IMR-90 (cell line): ENCODE results near the gene VAT1L. TPM values are rescaled to one million over a fixed set of nuclear protein-coding genes. Genes with fewer than 3 reads are reported as not detected.

ENCODE experiments used
- ATAC-seq: fragments of 200-7000 bp; cut with Tn5 transposase; 2 replicates; pipeline ENCODE4 v1.9.1; 2020; ENCODE audit warnings: low read depth, mild to moderate bottlenecking, moderate library complexity
- BruUV-seq: library from RNA; stranded (reverse); fragments of 400-500 nt; replicated peaks from 2 replicates; lab custom pipeline; 2021; lab: Mats Ljungman, UMichigan
- CTCF ChIA-PET: fragments of 300-600 bp; formaldehyde crosslinking; extraction: SDS; loops from one replicate; lab custom pipeline; 2021; ENCODE audit warnings: antibody characterized with exemption; lab: Yijun Ruan, JAX
- POLR2A ChIA-PET: fragments of 300-600 bp; sonication (Branson Sonifier 250); formaldehyde crosslinking; loops from one replicate; lab custom pipeline; 2022; ENCODE audit warnings: antibody characterized with exemption; ENCODE audit not compliant: unreplicated experiment; lab: Charles Lee
- DNase-seq: peaks from one replicate; pipeline ENCODE4 v3.0.0; 2013
- H2AFZ ChIP-seq: replicated peaks from 2 replicates; pipeline ENCODE3; 2013; ENCODE audit warnings: low read length, mild to moderate bottlenecking; ENCODE audit not compliant: poor library complexity
- H2AK5ac ChIP-seq: 2 replicates; pipeline ENCODE4 v1.6.1; 2013; ENCODE audit warnings: low read depth, low read length, inconsistent platforms
- H2AK9ac ChIP-seq: replicated peaks from 2 replicates; pipeline ENCODE3; 2013; ENCODE audit warnings: mild to moderate bottlenecking, low read depth, low read length, moderate library complexity; ENCODE audit not compliant: poor library complexity
- H2BK120ac ChIP-seq: 2 replicates; pipeline ENCODE4 v1.6.1; 2013; ENCODE audit warnings: low read depth, low read length, inconsistent platforms
- H2BK15ac ChIP-seq: 3 replicates; pipeline ENCODE4 v1.6.1; 2013; ENCODE audit warnings: low read depth, low read length, inconsistent platforms
- H2BK20ac ChIP-seq: 2 replicates; pipeline ENCODE4 v1.6.1; 2013; ENCODE audit warnings: low read depth, mild to moderate bottlenecking, inconsistent platforms, low read length, moderate library complexity
- H2BK5ac ChIP-seq: 2 replicates; pipeline ENCODE4 v1.6.1; 2013; ENCODE audit warnings: mild to moderate bottlenecking, low read depth, low read length, inconsistent platforms; ENCODE audit not compliant: poor library complexity, severe bottlenecking
- H3K14ac ChIP-seq: replicated peaks from 2 replicates; pipeline ENCODE4 v1.6.1; 2013; ENCODE audit warnings: low read depth, low read length, inconsistent platforms
- H3K18ac ChIP-seq: 2 replicates; pipeline ENCODE4 v1.6.1; 2013; ENCODE audit warnings: low read depth, low read length, control low read depth
- H3K23ac ChIP-seq: 2 replicates; pipeline ENCODE4 v1.6.1; 2013; ENCODE audit warnings: low read depth, low read length, inconsistent platforms
- H3K27ac ChIP-seq: 2 replicates; pipeline ENCODE4 v1.5.1; 2013; ENCODE audit warnings: mild to moderate bottlenecking, control low read depth, low read length; ENCODE audit not compliant: insufficient read depth
- H3K27me3 ChIP-seq: 2 replicates; pipeline ENCODE4 v1.6.1; 2013; ENCODE audit warnings: low read length; ENCODE audit not compliant: control insufficient read depth, insufficient read depth
- H3K36me3 ChIP-seq: 2 replicates; pipeline ENCODE4 v1.6.1; 2013; ENCODE audit warnings: low read length, mixed read lengths; ENCODE audit not compliant: control insufficient read depth, insufficient read depth
- H3K4ac ChIP-seq: 2 replicates; pipeline ENCODE4 v1.6.1; 2013; ENCODE audit warnings: low read depth, low read length, inconsistent platforms
- H3K4me1 ChIP-seq: 2 replicates; pipeline ENCODE4 v1.6.1; 2013; ENCODE audit warnings: low read length, mixed read lengths; ENCODE audit not compliant: control insufficient read depth, insufficient read depth
- H3K4me2 ChIP-seq: 2 replicates; pipeline ENCODE4 v1.6.1; 2013; ENCODE audit warnings: low read depth, mild to moderate bottlenecking, control low read depth, low read length, moderate library complexity
- H3K4me3 ChIP-seq: 2 replicates; pipeline ENCODE4 v1.5.1; 2013; ENCODE audit warnings: low read depth, mild to moderate bottlenecking, control low read depth, low read length, moderate library complexity; ENCODE audit not compliant: insufficient read depth
- H3K56ac ChIP-seq: 2 replicates; pipeline ENCODE4 v1.6.1; 2013; ENCODE audit warnings: low read length, inconsistent platforms; ENCODE audit not compliant: insufficient read depth; ENCODE audit errors: extremely low read depth
- H3K79me1 ChIP-seq, 2 experiments: 2 replicates each; pipeline ENCODE4 v1.6.1; 2013; ENCODE audit warnings: low read length in 2 of 2, inconsistent platforms in 1 of 2, low read depth in 1 of 2
- H3K9ac ChIP-seq: 2 replicates; pipeline ENCODE4 v1.6.1; 2013; ENCODE audit warnings: low read depth, low read length, control low read depth
- H3K9me1 ChIP-seq: 2 replicates; pipeline ENCODE4 v1.6.1; 2013; ENCODE audit warnings: low read length, inconsistent platforms; ENCODE audit not compliant: insufficient read depth
- H3K9me3 ChIP-seq: 2 replicates; pipeline ENCODE4 v1.6.1; 2013; ENCODE audit warnings: low read length; ENCODE audit not compliant: control insufficient read depth, insufficient read depth
- H4K20me1 ChIP-seq: 2 replicates; pipeline ENCODE4 v1.6.1; 2013; ENCODE audit warnings: low read length, inconsistent platforms; ENCODE audit not compliant: insufficient read depth
- H4K5ac ChIP-seq: 2 replicates; pipeline ENCODE4 v1.6.1; 2013; ENCODE audit warnings: mild to moderate bottlenecking, low read depth, low read length, control low read depth
- H4K8ac ChIP-seq, 2 experiments: 2 replicates each; pipeline ENCODE4 v1.6.1; 2013; ENCODE audit warnings: low read depth in 2 of 2, low read length in 2 of 2, control low read depth in 1 of 2, inconsistent platforms in 1 of 2
- H4K91ac ChIP-seq: 2 replicates; pipeline ENCODE4 v1.6.1; 2013; ENCODE audit warnings: low read depth, low read length, inconsistent platforms; ENCODE audit not compliant: insufficient read depth
- BHLHE40 ChIP-seq: fragments of 150-350 bp; IDR thresholded peaks from 2 replicates; pipeline ENCODE4 v1.6.1; 2016; ENCODE audit warnings: mild to moderate bottlenecking, low read depth, low read length
- CEBPB ChIP-seq: IDR thresholded peaks from 2 replicates; pipeline ENCODE4 v1.6.1; 2012; ENCODE audit warnings: low read depth, low read length, improper control_type of control experiment
- CTCF ChIP-seq: conservative IDR thresholded peaks from 2 replicates; pipeline ENCODE4 v1.5.1; 2012; ENCODE audit warnings: mild to moderate bottlenecking, low read depth, low read length, improper control_type of control experiment
- ELK1 ChIP-seq: fragments of 150-350 bp; IDR thresholded peaks from 2 replicates; pipeline ENCODE4 v1.6.1; 2016; ENCODE audit warnings: low read depth, mild to moderate bottlenecking, low read length, moderate library complexity, borderline replicate concordance
- FOS ChIP-seq: fragments of 150-350 bp; IDR thresholded peaks from 2 replicates; pipeline ENCODE4 v1.6.1; 2016; ENCODE audit warnings: low read depth, low read length
- MAFK ChIP-seq: IDR thresholded peaks from 2 replicates; pipeline ENCODE4 v1.6.1; 2012; ENCODE audit warnings: low read depth, low read length, improper control_type of control experiment
- MAZ ChIP-seq: IDR thresholded peaks from 2 replicates; pipeline ENCODE4 v1.6.1; 2012; ENCODE audit warnings: low read depth, mild to moderate bottlenecking, low read length, improper control_type of control experiment, moderate library complexity, borderline replicate concordance
- NFE2L2 ChIP-seq: fragments of 150-350 bp; IDR thresholded peaks from 2 replicates; pipeline ENCODE4 v1.6.1; 2016; ENCODE audit warnings: low read depth, mild to moderate bottlenecking, low read length
- POLR2A ChIP-seq: IDR thresholded peaks from 2 replicates; pipeline ENCODE4 v1.6.1; 2012; ENCODE audit warnings: mild to moderate bottlenecking, low read depth, low read length
- RCOR1 ChIP-seq: IDR thresholded peaks from 2 replicates; pipeline ENCODE4 v1.6.1; 2012; ENCODE audit warnings: mild to moderate bottlenecking, low read length, improper control_type of control experiment; ENCODE audit not compliant: insufficient replicate concordance
- RFX5 ChIP-seq: IDR thresholded peaks from 2 replicates; pipeline ENCODE4 v1.8.0; 2012; ENCODE audit warnings: low read depth, mild to moderate bottlenecking, low read length, moderate library complexity
- SMC3 ChIP-seq: fragments of 150-350 bp; IDR thresholded peaks from 2 replicates; pipeline ENCODE4 v1.6.1; 2016; ENCODE audit warnings: low read depth, mild to moderate bottlenecking, antibody characterized with exemption, low read length, moderate library complexity
- USF2 ChIP-seq: fragments of 150-350 bp; IDR thresholded peaks from 2 replicates; pipeline ENCODE4 v1.6.1; 2017; ENCODE audit warnings: mild to moderate bottlenecking, antibody characterized with exemption, low read length, low read depth
- WGBS, 2 experiments: methylation state at CpG; one replicate each; pipeline versions ENCODE4 v1.1.5 to v1.1.7; 2013; ENCODE audit warnings: missing lambda C conversion rate in 2 of 2; ENCODE audit not compliant: insufficient read length in 1 of 2; ENCODE audit errors: extremely low coverage in 2 of 2; 5-methylcytosine and 5-hydroxymethylcytosine counted together
- dilution Hi-C: fragments of 300-500 bp; cut with HindIII; formaldehyde crosslinking; loops from one replicate; pipeline ENCODE4 v1.14.3; 2018; ENCODE audit warnings: low sequenced_read_pairs; ENCODE audit not compliant: unreplicated experiment
- in situ Hi-C: fragments of 300-500 bp; cut with MboI; formaldehyde crosslinking; loops from 3 replicates; pipeline ENCODE4 v1.14.3; 2019; ENCODE audit warnings: low sequenced_read_pairs, inconsistent platforms, mixed read lengths
- intact Hi-C: fragments of 100-400 bp; cut with micrococcal nuclease; formaldehyde crosslinking; loops from 2 replicates; pipeline ENCODE4 v1.10.0; 2022
- polyA plus RNA-seq, 3 experiments: library from polyadenylated mRNA; depleted of rRNA; stranded (reverse); fragments of >200 nt; gene quantifications; 2 replicates each; pipeline ENCODE4 v1.2.3, GENCODE V29; 2012; ENCODE audit warnings: low replicate concordance in 1 of 3
- total RNA-seq: library from RNA; depleted of rRNA; stranded (reverse); fragments of >200 nt; gene quantifications from 2 replicates; pipeline ENCODE4 v1.2.3, GENCODE V29; 2012

VAT1L gene
- total and polyA plus RNA-seq, 2 of the 4 experiments (the other 2 are of a cell fraction), result 15.4 to 18.5 TPM

GRCh38 chr16:77919761-77920415, 131.5 kb downstream of the VAT1L start:
- Histone ChIP-seq H3K79me1 (no peaks in the 10 kb centered on the region), H4K91ac (peak overlapping the region; percentile 32; the same call in 1 of the 2 replicates), H3K4me1 (peaks cover 16% of the 10 kb centered on the region), H2BK20ac (peak overlapping the region; percentile 8; the same call in 1 of the 2 replicates), H3K18ac (no peak overlapping the region; the same call in 1 of the 2 replicates), H3K27ac (no peak overlapping the region), H3K36me3 (no peaks in the 10 kb centered on the region), H4K20me1 (no peaks in the 10 kb centered on the region), H2AK9ac (peak overlapping the region; percentile 18), H2AK5ac (0 out of 2 replicates have a peak overlapping the region, but pooled peaks have one; percentile 11), H3K23ac (0 out of 2 replicates have a peak overlapping the region, but pooled peaks have one; percentile 24), H3K9ac (no peak overlapping the region), H4K8ac (peak overlapping the region in 1 of 2 experiments; percentile 3; a peak in 1 of 4 replicates), H3K56ac (no peak overlapping the region), H3K27me3 (no peaks in the 10 kb centered on the region), H3K9me1 (peaks cover 11% of the 10 kb centered on the region), H3K4me2 (peak overlapping the region; percentile 16; the same call in 1 of the 2 replicates), H2AFZ (no peak overlapping the region), H2BK15ac (no peak overlapping the region), H3K4me3 (no peak overlapping the region), H3K9me3 (no peaks in the 10 kb centered on the region), H2BK5ac (no peak overlapping the region), H3K14ac (peak overlapping the region; percentile 31), H4K5ac (no peak overlapping the region), H3K4ac (peak overlapping the region; percentile 23; the same call in 1 of the 2 replicates), H2BK120ac (peak overlapping the region; percentile 41; the same call in 1 of the 2 replicates)
- no TSS peak for BruUV-seq
- TF ChIP-seq FOS, result no peak
- no peak for TF ChIP-seq POLR2A
- TF ChIP-seq CEBPB, result no peak
- TF ChIP-seq NFE2L2, result no peak
- TF ChIP-seq MAZ, result no peak
- no peak for TF ChIP-seq SMC3
- TF ChIP-seq USF2, result no peak
- TF ChIP-seq BHLHE40, result no peak
- no peak for TF ChIP-seq RCOR1
- no peak for TF ChIP-seq MAFK
- no peak for TF ChIP-seq ELK1
- no peak for TF ChIP-seq CTCF
- TF ChIP-seq RFX5, result no peak
- no CpG with 5 or more reads among the region's 8 CpGs for WGBS, 2 experiments
- in situ Hi-C loops, result no loop called here
- ATAC-seq, result peak; percentile 46
- peak; percentile 20 for DNase-seq
- ChIA-PET CTCF (no interaction called here), POLR2A (interaction anchor here (0.6 kb wide), 1 partner anchor 28 kb away, joined by 4 read pairs; no protein-coding TSS in a partner anchor)
- intact Hi-C loops, result no loop called here
- dilution Hi-C loops, result no loop called here
